Astrocyte (in vitro differentiated cells and primary cell): ENCODE measurements around the gene SMARCD1. TPM values are rescaled to one million over a fixed set of nuclear protein-coding genes. Genes with fewer than 3 reads are reported as not detected.

Experiments used
- DNase-seq: peaks from one replicate; pipeline ENCODE4 v3.0.0-alpha.2; 2010; ENCODE audit warnings: low read depth
- FAIRE-seq: peaks from 2 replicates; lab custom pipeline; 2011; peaks lifted over from hg19 to GRCh38; lab: Jason Lieb, UNC
- H2AFZ ChIP-seq: 2 replicates; pipeline ENCODE4 v1.6.0; 2012; ENCODE audit warnings: low read depth, low read length, inconsistent platforms
- H3K27ac ChIP-seq: 2 replicates; pipeline ENCODE4 v1.5.1; 2011; ENCODE audit warnings: low read depth, low read length, inconsistent platforms
- H3K27me3 ChIP-seq: 2 replicates; pipeline ENCODE4 v1.6.0; 2011; ENCODE audit warnings: low read length, inconsistent platforms; ENCODE audit not compliant: insufficient read depth
- H3K36me3 ChIP-seq: 2 replicates; pipeline ENCODE4 v1.5.1; 2011; ENCODE audit warnings: low read length, inconsistent platforms; ENCODE audit not compliant: insufficient read depth
- H3K4me1 ChIP-seq: 2 replicates; pipeline ENCODE4 v1.5.1; 2011; ENCODE audit warnings: low read length, inconsistent platforms; ENCODE audit not compliant: insufficient read depth
- H3K4me2 ChIP-seq: 2 replicates; pipeline ENCODE4 v1.6.0; 2012; ENCODE audit warnings: low read length, inconsistent platforms
- H3K4me3 ChIP-seq: 2 replicates; pipeline ENCODE4 v1.5.1; 2011; ENCODE audit warnings: low read depth, mild to moderate bottlenecking, low read length, inconsistent platforms; ENCODE audit not compliant: insufficient read depth
- H3K79me2 ChIP-seq: 2 replicates; pipeline ENCODE4 v1.6.0; 2012; ENCODE audit warnings: mild to moderate bottlenecking, low read length, inconsistent platforms; ENCODE audit not compliant: insufficient read depth
- H3K9ac ChIP-seq: 2 replicates; pipeline ENCODE4 v1.6.0; 2012; ENCODE audit warnings: mild to moderate bottlenecking, low read length, inconsistent platforms
- H3K9me3 ChIP-seq: 2 replicates; pipeline ENCODE4 v1.5.1; 2012; ENCODE audit warnings: low read depth, mild to moderate bottlenecking, low read length, inconsistent platforms; ENCODE audit not compliant: insufficient read depth
- H4K20me1 ChIP-seq: 2 replicates; pipeline ENCODE4 v1.6.0; 2012; ENCODE audit warnings: low read length, inconsistent platforms; ENCODE audit not compliant: insufficient read depth
- H3K27ac Mint-ChIP-seq: one replicate; pipeline ENCODE4 v1.8.0; 2021; ENCODE audit warnings: mild to moderate bottlenecking, mixed read lengths; ENCODE audit not compliant: unreplicated experiment
- H3K27me3 Mint-ChIP-seq: one replicate; pipeline ENCODE4 v1.8.0; 2021; ENCODE audit warnings: low read depth, mixed read lengths; ENCODE audit not compliant: unreplicated experiment
- H3K36me3 Mint-ChIP-seq: one replicate; pipeline ENCODE4 v1.8.0; 2021; ENCODE audit warnings: low read depth, mixed read lengths; ENCODE audit not compliant: unreplicated experiment
- H3K4me1 Mint-ChIP-seq: one replicate; pipeline ENCODE4 v1.8.0; 2021; ENCODE audit warnings: low read depth, mixed read lengths; ENCODE audit not compliant: unreplicated experiment
- H3K4me3 Mint-ChIP-seq: one replicate; pipeline ENCODE4 v1.8.0; 2021; ENCODE audit warnings: mild to moderate bottlenecking, moderate library complexity, mixed read lengths; ENCODE audit not compliant: unreplicated experiment
- H3K9me3 Mint-ChIP-seq: one replicate; pipeline ENCODE4 v1.8.0; 2021; ENCODE audit warnings: mild to moderate bottlenecking, mixed read lengths; ENCODE audit not compliant: unreplicated experiment
- EZH2 ChIP-seq: IDR thresholded peaks from 2 replicates; pipeline ENCODE4 v1.6.1; 2012; ENCODE audit warnings: mild to moderate bottlenecking, low read length, inconsistent platforms; ENCODE audit not compliant: insufficient read depth
- total RNA-seq: library from RNA; stranded (reverse); gene quantifications from 2 replicates; pipeline ENCODE4 v1.2.1, GENCODE V29; 2021
- TF ChIP-seq, protein P1 (sequence below): IDR thresholded peaks from 2 replicates; pipeline ENCODE4 v1.5.1; 2011; ENCODE audit warnings: low read depth, mild to moderate bottlenecking, inconsistent platforms, low read length, moderate library complexity; ENCODE audit not compliant: insufficient read depth

The SMARCD1 gene
- total RNA-seq, 1 donor from 2014 or later, result 64.4 TPM

DNA sequence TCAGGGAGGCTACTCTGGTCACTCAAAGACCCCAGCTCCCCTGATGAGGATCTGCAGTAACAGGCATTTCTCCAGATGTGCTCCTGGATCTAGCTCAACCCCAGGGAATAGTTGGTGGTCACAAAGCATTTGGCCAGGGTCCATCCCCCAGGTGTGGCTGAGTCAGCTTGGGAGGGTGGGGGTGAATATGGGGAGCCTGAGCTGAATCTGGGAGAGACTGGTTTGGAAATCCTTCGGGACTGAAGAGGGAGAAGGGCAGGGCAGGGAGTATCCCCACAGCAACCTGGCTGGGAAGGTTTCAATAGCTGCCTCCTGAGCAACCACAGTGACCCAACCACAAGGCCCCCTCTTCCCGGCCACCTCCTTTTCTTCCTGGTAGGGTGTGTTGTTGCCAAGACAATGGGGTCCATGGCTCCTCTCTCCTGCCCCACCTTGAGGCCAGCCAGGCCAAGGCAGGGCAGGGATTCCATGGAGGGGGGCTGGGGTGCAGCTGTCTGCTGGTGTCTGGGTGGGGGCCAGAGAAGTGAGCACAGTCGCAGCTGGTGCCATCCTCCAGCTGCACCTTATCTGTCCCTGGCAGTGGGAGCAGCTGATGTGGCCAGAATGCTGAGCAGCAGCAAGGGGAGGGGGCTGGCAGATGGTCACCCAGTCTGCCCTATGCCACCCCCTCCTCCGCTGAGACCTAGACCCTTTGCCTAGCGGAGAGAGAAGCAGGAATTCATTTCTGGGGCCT lies 22.2 kb upstream of the SMARCD1 start:
- no peak overlapping the region for H2AFZ ChIP-seq
- no peaks in the 10 kb centered on the region for H3K27me3 ChIP-seq
- H3K4me2 ChIP-seq, result peak overlapping the region; percentile 3
- FAIRE-seq, result no peak
- Mint-ChIP-seq H3K36me3 (peaks cover 23% of the 10 kb centered on the region), H3K4me1 (peaks cover 13% of the 10 kb centered on the region), H3K27ac (peak overlapping the region; percentile 18), H3K9me3 (peaks cover 3% of the 10 kb centered on the region), H3K4me3 (no peak overlapping the region), H3K27me3 (peaks cover 37% of the 10 kb centered on the region)
- H3K9me3 ChIP-seq, result no peaks in the 10 kb centered on the region
- no peak overlapping the region for H3K9ac ChIP-seq
- no peak overlapping the region for H3K27ac ChIP-seq
- no peaks in the 10 kb centered on the region for H3K36me3 ChIP-seq
- H3K4me3 ChIP-seq, result no peak overlapping the region
- no peaks in the 10 kb centered on the region for H4K20me1 ChIP-seq
- peaks cover 19% of the 10 kb centered on the region for H3K4me1 ChIP-seq
- DNase-seq, result peak; percentile 34
- no peak for TF ChIP-seq EZH2
- TF ChIP-seq, protein P1, sequence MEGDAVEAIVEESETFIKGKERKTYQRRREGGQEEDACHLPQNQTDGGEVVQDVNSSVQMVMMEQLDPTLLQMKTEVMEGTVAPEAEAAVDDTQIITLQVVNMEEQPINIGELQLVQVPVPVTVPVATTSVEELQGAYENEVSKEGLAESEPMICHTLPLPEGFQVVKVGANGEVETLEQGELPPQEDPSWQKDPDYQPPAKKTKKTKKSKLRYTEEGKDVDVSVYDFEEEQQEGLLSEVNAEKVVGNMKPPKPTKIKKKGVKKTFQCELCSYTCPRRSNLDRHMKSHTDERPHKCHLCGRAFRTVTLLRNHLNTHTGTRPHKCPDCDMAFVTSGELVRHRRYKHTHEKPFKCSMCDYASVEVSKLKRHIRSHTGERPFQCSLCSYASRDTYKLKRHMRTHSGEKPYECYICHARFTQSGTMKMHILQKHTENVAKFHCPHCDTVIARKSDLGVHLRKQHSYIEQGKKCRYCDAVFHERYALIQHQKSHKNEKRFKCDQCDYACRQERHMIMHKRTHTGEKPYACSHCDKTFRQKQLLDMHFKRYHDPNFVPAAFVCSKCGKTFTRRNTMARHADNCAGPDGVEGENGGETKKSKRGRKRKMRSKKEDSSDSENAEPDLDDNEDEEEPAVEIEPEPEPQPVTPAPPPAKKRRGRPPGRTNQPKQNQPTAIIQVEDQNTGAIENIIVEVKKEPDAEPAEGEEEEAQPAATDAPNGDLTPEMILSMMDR, result no peak
- H3K79me2 ChIP-seq, result no peaks in the 10 kb centered on the region

- Histone ChIP-seq H3K4me2 (peak overlapping the region; percentile 11), H3K27ac (peak overlapping the region; percentile 29), H3K79me2 (no peaks in the 10 kb centered on the region), H3K36me3 (no peaks in the 10 kb centered on the region), H3K4me3 (no peak overlapping the region), H3K9ac (no peak overlapping the region), H2AFZ (no peak overlapping the region), H3K9me3 (no peaks in the 10 kb centered on the region), H3K27me3 (no peaks in the 10 kb centered on the region), H3K4me1 (peaks cover 10% of the 10 kb centered on the region), H4K20me1 (no peaks in the 10 kb centered on the region)
- Mint-ChIP-seq H3K4me1 (peaks cover 7% of the 10 kb centered on the region), H3K9me3 (peaks cover 3% of the 10 kb centered on the region), H3K36me3 (peaks cover 17% of the 10 kb centered on the region), H3K4me3 (no peak overlapping the region), H3K27me3 (peaks cover 27% of the 10 kb centered on the region), H3K27ac (no peak overlapping the region)
- DNase-seq, result no peak
- no peak for FAIRE-seq
- TF ChIP-seq, protein P1, result no peak
- TF ChIP-seq EZH2, result no peak
Measured at GRCh38 chr12:50065726-50066310, 19.3 kb upstream of the SMARCD1 start.

DNA sequence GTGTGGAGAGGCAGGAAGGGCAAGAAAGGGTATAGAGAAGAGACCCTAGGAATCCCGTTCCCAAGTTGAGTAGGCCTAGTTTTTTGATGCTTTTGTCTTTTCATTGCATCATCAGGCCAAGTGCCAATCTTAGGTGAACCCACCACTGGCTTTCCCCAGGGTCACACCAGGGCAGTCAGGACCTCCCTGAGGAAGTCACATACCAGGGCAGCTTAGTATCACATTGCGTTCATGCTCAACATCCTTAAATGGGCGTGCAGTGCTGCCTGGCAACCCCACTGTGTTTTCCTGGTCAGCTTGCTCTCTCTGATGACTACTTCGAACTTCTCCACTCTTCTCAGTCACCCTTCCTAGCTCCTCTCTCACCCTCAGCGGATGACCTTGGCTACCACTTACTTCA lies 18.7 kb upstream of the SMARCD1 start:
- FAIRE-seq (no peak), DNase-seq (peak; percentile 79)
- H3K4me3 Mint-ChIP-seq, result no peak overlapping the region

More for the DNA sequence above, 18.7 kb upstream of the SMARCD1 start:
- H3K27me3 ChIP-seq, result no peaks in the 10 kb centered on the region
- Mint-ChIP-seq H3K4me1 (peaks cover 9% of the 10 kb centered on the region), H3K36me3 (peaks cover 15% of the 10 kb centered on the region), H3K27me3 (peaks cover 23% of the 10 kb centered on the region), H3K9me3 (peaks cover under 1% of the 10 kb centered on the region), H3K27ac (no peak overlapping the region)
- H3K4me1 ChIP-seq, result peaks cover 10% of the 10 kb centered on the region
- H3K4me3 ChIP-seq, result no peak overlapping the region
- H3K9ac ChIP-seq, result no peak overlapping the region
- H3K27ac ChIP-seq, result peak overlapping the region; percentile 29
- no peaks in the 10 kb centered on the region for H3K9me3 ChIP-seq
- TF ChIP-seq, protein P1, result no peak
- TF ChIP-seq EZH2, result no peak
- no peaks in the 10 kb centered on the region for H4K20me1 ChIP-seq
- no peaks in the 10 kb centered on the region for H3K36me3 ChIP-seq
- no peaks in the 10 kb centered on the region for H3K79me2 ChIP-seq
- H3K4me2 ChIP-seq, result peak overlapping the region; percentile 11
- H2AFZ ChIP-seq, result no peak overlapping the region
